GM12874 (cell line): ENCODE measurements around the gene TCAIM.

Experiments
- CTCF ChIP-seq: IDR thresholded peaks from 2 replicates; pipeline ENCODE4 v1.5.1; 2011; ENCODE audit warnings: low read depth, mild to moderate bottlenecking, control low read depth, low read length, moderate library complexity; ENCODE audit not compliant: insufficient read depth

TCAIM gene

DNA sequence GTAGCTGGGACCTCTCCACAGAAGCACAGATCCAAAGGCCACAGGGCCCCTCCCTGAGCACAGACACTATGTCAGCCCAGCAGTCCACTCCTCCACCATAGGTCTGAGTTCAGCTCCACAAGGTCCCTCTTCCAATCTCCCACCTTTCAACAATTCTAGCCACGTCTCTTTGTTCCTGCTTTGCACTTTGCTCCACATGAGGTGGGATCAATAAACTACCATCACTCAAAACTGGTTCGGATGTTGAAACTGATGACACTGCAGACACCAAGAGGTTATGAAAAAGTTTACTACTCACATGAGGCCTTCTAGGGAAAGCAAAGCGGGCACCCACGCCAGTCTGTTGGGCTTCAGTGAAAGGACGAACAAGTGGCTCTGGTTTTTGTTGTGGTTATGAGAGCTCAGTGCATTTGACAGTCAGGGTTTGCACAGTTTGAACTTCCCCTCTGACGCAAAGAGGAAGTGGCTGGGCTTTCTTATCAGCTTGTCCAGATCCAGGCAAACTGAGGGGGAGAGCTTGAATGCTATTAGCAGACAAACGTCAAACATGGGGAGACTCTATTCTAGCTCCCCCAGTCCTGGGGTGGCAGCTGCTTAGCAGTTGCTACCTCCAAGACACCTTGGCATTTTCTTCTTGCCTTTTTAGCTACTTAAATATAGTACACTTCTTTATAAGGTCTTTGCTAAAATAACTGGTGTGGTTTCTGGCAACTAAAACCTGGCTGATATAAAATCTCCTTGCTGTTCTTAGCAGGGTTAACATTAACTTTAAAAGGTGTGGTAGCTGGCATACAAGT, 101.1 kb downstream of the TCAIM start:
- no peak for TF ChIP-seq CTCF

DNA sequence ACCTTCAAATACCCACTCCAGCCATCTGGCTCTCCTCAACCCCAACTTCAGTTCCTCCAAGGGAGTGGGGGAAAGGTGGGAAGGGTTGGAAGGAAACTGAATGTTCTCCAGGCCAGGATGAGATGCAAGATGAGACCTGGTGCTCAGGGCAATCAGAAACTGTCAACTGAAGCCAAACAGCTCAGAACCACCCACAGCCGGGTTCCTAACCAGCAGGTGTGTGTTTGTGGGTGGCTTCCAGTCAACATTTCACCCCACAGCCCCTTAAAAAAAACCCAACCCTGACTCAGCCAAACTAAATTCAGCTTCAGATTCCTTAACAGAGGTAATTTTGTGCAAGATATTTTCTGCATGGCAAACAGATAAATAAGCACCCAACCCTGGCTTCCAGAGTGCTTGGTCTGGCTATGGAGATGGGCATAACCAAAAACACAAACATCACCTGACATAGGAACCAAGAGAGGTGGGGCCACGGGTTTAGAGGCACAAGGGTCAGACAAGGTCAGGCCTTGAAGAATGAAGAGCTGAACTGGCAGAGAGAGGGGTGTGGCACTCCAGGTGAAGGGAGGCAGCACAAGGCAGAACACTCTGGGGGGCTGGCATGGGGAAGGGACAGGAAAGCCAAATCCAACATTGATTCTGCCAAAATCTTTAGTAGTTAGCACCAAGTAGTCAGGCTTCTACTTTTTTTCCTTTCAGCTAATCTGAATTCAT, 104.2 kb downstream of the TCAIM start:
- TF ChIP-seq CTCF = no peak

GRCh38 chr3:44444437-44444836, 105.9 kb downstream of the TCAIM start:
- TF ChIP-seq CTCF = no peak

DNA sequence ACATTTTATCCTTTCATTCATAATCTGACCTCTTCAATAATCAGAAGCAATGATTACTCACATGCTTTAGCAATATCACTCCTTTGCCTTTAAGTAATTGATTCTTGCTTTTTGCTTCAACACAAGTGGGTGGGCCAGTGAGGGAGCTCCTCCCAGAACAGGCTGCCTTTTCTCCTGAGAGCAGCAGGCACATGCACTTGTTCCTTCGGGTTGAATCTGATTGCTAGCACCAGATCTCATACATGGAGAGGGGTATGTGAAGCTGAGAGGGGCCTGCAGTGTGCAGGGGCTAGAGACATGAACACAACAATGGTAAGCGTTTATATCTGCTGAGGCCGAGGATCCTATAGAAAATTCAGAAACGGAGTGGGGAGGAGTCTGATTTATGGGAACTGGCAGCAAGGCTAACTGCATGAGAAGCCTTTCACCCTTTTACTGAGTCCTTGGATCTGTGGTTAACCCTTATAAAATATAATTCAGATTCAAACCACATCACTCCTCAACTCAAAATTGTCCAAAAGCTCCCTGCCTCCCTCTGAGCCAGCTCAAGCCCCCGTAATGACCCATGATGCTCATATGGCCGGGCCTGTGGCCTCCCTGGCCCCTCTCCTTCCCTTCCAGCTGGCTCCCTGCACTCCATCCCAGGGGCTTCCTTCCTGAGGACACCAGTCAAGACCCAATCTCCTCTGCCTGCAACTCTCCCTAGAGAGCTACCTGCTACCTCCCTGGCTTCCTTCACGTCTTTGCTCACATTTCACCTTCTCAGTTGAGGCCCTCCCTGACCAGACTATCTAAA, 106.5 kb downstream of the TCAIM start:
- TF ChIP-seq CTCF = no peak

GRCh38 chr3:44445786-44446185, 107.2 kb downstream of the TCAIM start:
- TF ChIP-seq CTCF = no peak

- no peak for TF ChIP-seq CTCF
Measured at GRCh38 chr3:44446929-44447328, 108.4 kb downstream of the TCAIM start.

DNA sequence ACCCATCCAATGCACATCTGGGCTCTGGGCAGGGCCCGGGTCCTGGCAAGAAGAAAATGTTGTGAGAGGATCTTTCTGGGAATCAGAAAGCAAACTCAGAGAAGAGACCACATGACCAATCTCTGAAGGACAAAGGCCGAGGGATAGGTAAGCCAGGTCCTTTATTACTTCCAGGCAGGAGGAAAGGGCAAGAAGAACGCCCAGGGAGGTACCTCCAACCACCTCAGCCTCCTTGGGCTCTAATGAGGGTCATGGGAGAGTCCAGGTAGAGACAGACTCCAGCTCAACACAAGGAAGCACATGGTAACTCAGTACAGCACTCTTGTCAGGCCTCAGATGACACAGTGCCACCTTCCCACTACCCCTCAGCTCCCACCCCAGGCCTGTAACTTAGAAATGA, 112.9 kb downstream of the TCAIM start:
- TF ChIP-seq CTCF = no peak
